IPS DF 4.7 (cell line): ENCODE results near the gene ZNF460.

Experiments
- DNase-seq: peaks from one replicate; pipeline ENCODE4 v3.0.0-alpha.2; 2013; ENCODE audit warnings: low spot score; ENCODE audit errors: extremely low read depth

ZNF460 gene

GRCh38 chr19:57342582-57342981, 62.3 kb downstream of the ZNF460 start:
- no peak for DNase-seq
